SK-N-MC (cell line): ENCODE measurements around the gene ADGRF3.
"Not testable (repeated sequence)": the region's sequence is repeated elsewhere in the genome, so short reads cannot be mapped to it uniquely, and the experiment has no call there.

Experiments used
- DNase-seq: peaks from one replicate; pipeline ENCODE4 v3.0.0-alpha.2; 2011; ENCODE audit warnings: low read depth, low spot score
- H3K27ac ChIP-seq: fragments of 200-600 bp; sonication (generic); 2 replicates; pipeline ENCODE4 v1.5.1; 2016; ENCODE audit warnings: mixed run types
- H3K36me3 ChIP-seq: fragments of 200-600 bp; sonication (generic); 2 replicates; pipeline ENCODE4 v1.6.1; 2017; ENCODE audit warnings: antibody characterized with exemption, low read length, mixed read lengths; ENCODE audit not compliant: insufficient read depth
- H3K4me3 ChIP-seq: fragments of 200-600 bp; sonication (generic); 2 replicates; pipeline ENCODE4 v1.5.1; 2016
- H3K9ac ChIP-seq: fragments of 200-600 bp; sonication (generic); 2 replicates; pipeline ENCODE4 v1.8.0; 2017; ENCODE audit warnings: mixed run types, mixed read lengths; ENCODE audit not compliant: insufficient read length
- H3K9me3 ChIP-seq: fragments of 200-600 bp; sonication (generic); 2 replicates; pipeline ENCODE4 v1.6.1; 2017; ENCODE audit warnings: low read depth, mild to moderate bottlenecking, antibody characterized with exemption, low read length, moderate library complexity, mixed read lengths
- EZH2 ChIP-seq: fragments of 200-600 bp; sonication (generic); IDR thresholded peaks from one replicate; pipeline ENCODE4 v1.6.1; 2017; ENCODE audit warnings: antibody characterized with exemption
- FOXP2 ChIP-seq: optimal IDR thresholded peaks from 2 replicates; pipeline ENCODE3; 2011; ENCODE audit warnings: mild to moderate bottlenecking, moderate library complexity; ENCODE audit not compliant: insufficient read depth; ENCODE audit errors: extremely low read length, control extremely low read depth
- POLR2AphosphoS5 ChIP-seq: IDR thresholded peaks from 2 replicates; pipeline ENCODE4 v1.6.1; 2012; ENCODE audit warnings: mild to moderate bottlenecking, low read depth, low read length, borderline replicate concordance

Gene ADGRF3

GRCh38 chr2:26325851-26326250 lies 20.7 kb downstream of the ADGRF3 start:
- DNase-seq, result no peak
- Histone ChIP-seq H3K27ac (0 out of 2 replicates have a peak overlapping the region, but pooled peaks have one; percentile 43), H3K36me3 (no peaks in the 10 kb centered on the region), H3K9ac (peak overlapping the region; percentile 28), H3K4me3 (no peak overlapping the region), H3K9me3 (no peaks in the 10 kb centered on the region)
- TF ChIP-seq FOXP2 (no peak), EZH2 (no peak)

- no peak for TF ChIP-seq EZH2
- no peak for TF ChIP-seq FOXP2
- TF ChIP-seq POLR2AphosphoS5, result no peak
- DNase-seq, result no peak
- H3K9ac ChIP-seq, result no peak overlapping the region
- peak overlapping the region; percentile 35 for H3K27ac ChIP-seq
- H3K9me3 ChIP-seq, result no peaks in the 10 kb centered on the region
- no peak overlapping the region for H3K4me3 ChIP-seq
- no peaks in the 10 kb centered on the region for H3K36me3 ChIP-seq
Observed at GRCh38 chr2:26324903-26325302, 21.7 kb downstream of the ADGRF3 start.

DNA sequence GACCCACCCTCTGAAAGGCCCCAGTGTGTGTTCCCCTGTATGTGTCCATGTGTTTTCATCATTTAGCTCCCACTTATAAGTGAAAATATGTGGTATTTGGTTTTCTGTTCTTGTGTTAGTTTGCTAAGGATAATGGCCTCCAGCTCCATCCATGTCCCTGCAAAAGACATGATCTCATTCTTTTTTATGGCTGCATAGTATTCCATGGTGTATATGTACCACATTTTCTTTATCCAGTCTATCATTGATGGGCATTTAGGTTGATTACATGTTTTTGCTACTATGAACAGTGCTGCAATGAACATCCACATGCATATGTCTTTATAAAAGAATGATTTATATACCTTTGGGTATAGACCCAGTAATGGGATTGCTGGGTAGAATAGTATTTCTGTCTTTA lies 22.1 kb downstream of the ADGRF3 start:
- H3K4me3 ChIP-seq, H3K9ac ChIP-seq, DNase-seq, H3K27ac ChIP-seq, H3K9me3 ChIP-seq, H3K36me3 ChIP-seq: not testable (repeated sequence)

GRCh38 chr2:26318950-26319349 lies 27.6 kb downstream of the ADGRF3 start:
- H3K4me3 ChIP-seq, result peak overlapping the region; percentile 44
- TF ChIP-seq FOXP2 (no peak), EZH2 (no peak), POLR2AphosphoS5 (no peak)

DNA sequence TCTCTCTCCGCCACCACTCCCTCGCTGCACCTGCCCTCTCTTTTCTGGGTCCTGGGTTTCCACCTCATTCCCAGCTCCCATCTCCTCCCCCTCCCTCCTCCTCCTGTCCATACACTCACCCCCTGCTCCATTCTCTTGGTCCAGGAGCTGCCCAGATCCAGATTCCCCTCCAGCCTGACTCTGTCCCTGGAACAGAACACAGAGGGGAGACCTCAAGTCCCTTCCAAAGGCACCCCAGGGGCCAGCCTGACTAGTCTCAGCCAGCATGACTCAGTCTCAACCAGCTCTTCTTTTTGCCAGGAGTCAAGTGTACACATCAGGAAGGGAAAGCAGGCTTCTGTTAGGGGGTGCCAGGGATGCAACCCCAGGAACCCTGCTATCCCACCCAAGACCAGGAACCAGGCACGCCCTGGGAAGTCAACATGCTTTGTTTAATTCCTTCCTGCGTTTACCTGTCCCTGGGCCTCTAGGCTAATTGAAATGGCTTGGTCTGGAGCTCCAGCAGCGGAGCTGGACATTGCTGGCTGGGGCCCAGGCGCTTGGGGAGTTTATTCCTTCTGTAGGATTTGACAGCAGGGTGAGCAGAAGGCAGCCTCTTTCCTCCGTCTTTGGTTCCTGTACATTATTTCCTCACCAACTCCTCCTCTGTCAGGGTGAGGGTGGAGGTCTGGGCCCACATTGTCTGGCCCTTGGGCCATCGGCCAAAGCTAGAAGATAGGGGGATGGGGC lies 29.0 kb downstream of the ADGRF3 start:
- H3K36me3 ChIP-seq, result no peaks in the 10 kb centered on the region
- no peak for DNase-seq
- no peak overlapping the region for H3K4me3 ChIP-seq

More at GRCh38 chr2:26318950-26319349, 27.6 kb downstream of the ADGRF3 start:
- Histone ChIP-seq H3K36me3 (no peaks in the 10 kb centered on the region), H3K27ac (peak overlapping the region; percentile 94), H3K9me3 (no peaks in the 10 kb centered on the region), H3K9ac (peak overlapping the region; percentile 47)
- DNase-seq, result no peak

DNA sequence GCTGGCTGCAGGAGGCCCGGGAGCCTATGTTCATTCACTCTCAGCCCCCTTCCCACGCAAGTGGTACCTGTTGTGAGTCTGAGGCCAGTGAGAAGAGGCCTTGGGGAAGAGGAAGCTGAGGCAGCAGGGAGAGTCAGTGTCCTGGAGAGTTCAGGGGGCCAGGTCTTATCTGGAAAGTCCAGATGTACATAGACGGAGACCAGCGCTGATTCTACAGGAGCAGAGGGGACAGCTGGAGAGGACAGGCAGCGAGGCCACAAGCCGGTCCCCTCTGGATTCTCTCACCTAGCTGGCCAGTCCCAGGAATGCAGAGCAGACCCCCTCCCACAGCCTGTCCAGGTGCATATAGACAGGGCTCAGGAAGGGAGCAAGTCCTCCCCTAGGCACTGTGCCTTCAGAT lies 29.7 kb downstream of the ADGRF3 start:
- DNase-seq, result no peak
- H3K9me3 ChIP-seq, result no peaks in the 10 kb centered on the region
- H3K9ac ChIP-seq, result no peak overlapping the region
- H3K4me3 ChIP-seq, result no peak overlapping the region
- H3K27ac ChIP-seq, result no peak overlapping the region
- H3K36me3 ChIP-seq, result no peaks in the 10 kb centered on the region
- no peak for TF ChIP-seq FOXP2
- TF ChIP-seq POLR2AphosphoS5, result no peak

More for the DNA sequence above, 29.0 kb downstream of the ADGRF3 start:
- TF ChIP-seq EZH2, result no peak
- TF ChIP-seq FOXP2, result no peak
- no peak for TF ChIP-seq POLR2AphosphoS5
- Histone ChIP-seq H3K9ac (no peak overlapping the region), H3K27ac (no peak overlapping the region), H3K9me3 (no peaks in the 10 kb centered on the region)

- Histone ChIP-seq H3K9ac (no peak overlapping the region), H3K36me3 (no peaks in the 10 kb centered on the region), H3K27ac (no peak overlapping the region), H3K9me3 (no peaks in the 10 kb centered on the region), H3K4me3 (no peak overlapping the region)
- no peak for DNase-seq
- TF ChIP-seq POLR2AphosphoS5 (no peak), EZH2 (no peak), FOXP2 (no peak)
Observed at GRCh38 chr2:26316041-26316440, 30.5 kb downstream of the ADGRF3 start.

GRCh38 chr2:26314243-26314642 lies 32.3 kb downstream of the ADGRF3 start:
- Histone ChIP-seq H3K4me3 (no peak overlapping the region), H3K9me3 (no peaks in the 10 kb centered on the region), H3K9ac (no peak overlapping the region), H3K27ac (no peak overlapping the region), H3K36me3 (no peaks in the 10 kb centered on the region)
- no peak for DNase-seq
- TF ChIP-seq EZH2 (no peak), FOXP2 (no peak), POLR2AphosphoS5 (no peak)

DNA sequence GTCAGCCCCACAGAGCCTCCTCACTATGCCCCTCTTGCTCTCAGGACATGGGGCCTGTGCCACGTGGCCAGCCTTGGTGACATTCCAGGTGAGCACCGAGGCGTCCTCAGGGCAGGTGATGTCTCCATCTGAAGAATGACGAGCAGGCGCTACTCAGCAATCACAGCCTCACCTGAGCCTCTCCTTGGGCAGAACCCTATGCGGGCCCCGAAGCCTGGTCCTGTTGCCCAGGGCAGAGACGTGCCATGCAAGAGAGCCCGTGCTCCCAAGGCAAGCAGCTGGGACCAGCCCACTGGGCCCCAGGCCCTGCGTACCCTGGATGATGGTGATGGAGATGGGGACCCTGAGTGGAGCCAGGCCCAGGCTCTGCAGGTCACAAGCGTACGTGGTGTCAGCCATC lies 33.1 kb downstream of the ADGRF3 start:
- H3K9ac ChIP-seq, result no peak overlapping the region
- no peaks in the 10 kb centered on the region for H3K36me3 ChIP-seq
- DNase-seq, result no peak
- H3K9me3 ChIP-seq, result no peaks in the 10 kb centered on the region
- TF ChIP-seq FOXP2 (no peak), POLR2AphosphoS5 (no peak), EZH2 (no peak)
- H3K4me3 ChIP-seq, result no peak overlapping the region
- H3K27ac ChIP-seq, result no peak overlapping the region
